Activated CD4-positive, alpha-beta memory T cell treated with anti-CD3 and anti-CD28 coated beads, Interleukin-2, amount 10 ng/mL, durations not matched to agents 7 days and 5 days (primary cell): Measurements from ENCODE around the gene MROH2A. TPM values are rescaled to one million over a fixed set of nuclear protein-coding genes. Genes with fewer than 3 reads are reported as not detected.

Source experiments
- CTCF ChIA-PET: fragments of 350-600 bp; sonication (Branson Sonifier 250); formaldehyde crosslinking; loops from one replicate; lab custom pipeline; 2021; ENCODE audit warnings: antibody characterized with exemption, inconsistent platforms; lab: Charles Lee
- POLR2A ChIA-PET: fragments of 350-600 bp; sonication (Branson Sonifier 250); formaldehyde crosslinking; loops from one replicate; lab custom pipeline; 2021; ENCODE audit warnings: antibody characterized with exemption; lab: Charles Lee
- DNase-seq: peaks from one replicate; pipeline ENCODE4 v3.0.0-alpha.2; 2020
- H3K27ac Mint-ChIP-seq: one replicate; pipeline ENCODE4 v1.8.0; 2021; ENCODE audit warnings: mild to moderate bottlenecking, mixed read lengths
- H3K27me3 Mint-ChIP-seq: one replicate; pipeline ENCODE4 v1.8.0; 2021; ENCODE audit warnings: mixed read lengths
- H3K36me3 Mint-ChIP-seq: one replicate; pipeline ENCODE4 v1.8.0; 2021; ENCODE audit warnings: low read depth, mixed read lengths
- H3K4me1 Mint-ChIP-seq: one replicate; pipeline ENCODE4 v1.8.0; 2021; ENCODE audit warnings: mixed read lengths
- H3K4me3 Mint-ChIP-seq: one replicate; pipeline ENCODE4 v1.8.0; 2021; ENCODE audit warnings: mild to moderate bottlenecking, mixed read lengths
- H3K9me3 Mint-ChIP-seq: one replicate; pipeline ENCODE4 v1.8.0; 2021; ENCODE audit warnings: mixed read lengths
- total RNA-seq, 2 experiments: library from RNA; stranded (reverse); gene quantifications; one replicate each; pipeline ENCODE4 v1.2.3, GENCODE V29; 2021

MROH2A gene
- total RNA-seq, 2 experiments from 2014 or later = not detected

- no peaks in the 10 kb centered on the region for H3K27me3 Mint-ChIP-seq
- DNase-seq = no peak
- H3K9me3 Mint-ChIP-seq = no peaks in the 10 kb centered on the region
- H3K27ac Mint-ChIP-seq = no peak overlapping the region
- ChIA-PET CTCF (interaction anchor here (1.6 kb wide), 1 partner anchor 13 kb away, joined by 5 read pairs; no protein-coding TSS in a partner anchor), POLR2A (interaction anchor here (0.8 kb wide), 1 partner anchor 9 kb away, joined by 3 read pairs; no protein-coding TSS in a partner anchor)
- peaks cover 64% of the 10 kb centered on the region for H3K4me1 Mint-ChIP-seq
- peaks cover 98% of the 10 kb centered on the region for H3K36me3 Mint-ChIP-seq
- H3K4me3 Mint-ChIP-seq = no peak overlapping the region
Measured at GRCh38 chr2:233845301-233846060, 67.4 kb downstream of the MROH2A start.

- peak; percentile 13 for DNase-seq
- H3K9me3 Mint-ChIP-seq = no peaks in the 10 kb centered on the region
- no peaks in the 10 kb centered on the region for H3K27me3 Mint-ChIP-seq
- CTCF ChIA-PET = interaction anchor here (1.6 kb wide), 1 partner anchor 11 kb away, joined by 5 read pairs; no protein-coding TSS in a partner anchor
- POLR2A ChIA-PET = interaction anchor here (0.8 kb wide), 1 partner anchor 8 kb away, joined by 3 read pairs; no protein-coding TSS in a partner anchor
- no peak overlapping the region for H3K27ac Mint-ChIP-seq
- H3K4me1 Mint-ChIP-seq = peaks cover 63% of the 10 kb centered on the region
- peaks cover 98% of the 10 kb centered on the region for H3K36me3 Mint-ChIP-seq
- no peak overlapping the region for H3K4me3 Mint-ChIP-seq
Measured at GRCh38 chr2:233846387-233847247, 68.5 kb downstream of the MROH2A start.

GRCh38 chr2:233847248-233847898 lies 69.2 kb downstream of the MROH2A start:
- H3K4me1 Mint-ChIP-seq = peaks cover 65% of the 10 kb centered on the region
- peaks cover 98% of the 10 kb centered on the region for H3K36me3 Mint-ChIP-seq
- no peaks in the 10 kb centered on the region for H3K9me3 Mint-ChIP-seq
- DNase-seq = peak; percentile 4
- peak overlapping the region; percentile 10 for H3K27ac Mint-ChIP-seq
- ChIA-PET POLR2A (interaction anchor here (0.8 kb wide), 1 partner anchor 24 kb away, joined by 3 read pairs; no protein-coding TSS in a partner anchor), CTCF (no interaction called here)
- H3K27me3 Mint-ChIP-seq = no peaks in the 10 kb centered on the region
- no peak overlapping the region for H3K4me3 Mint-ChIP-seq

- ChIA-PET CTCF (no interaction called here), POLR2A (interaction anchor here (0.8 kb wide), 1 partner anchor 23 kb away, joined by 3 read pairs; no protein-coding TSS in a partner anchor)
- H3K4me3 Mint-ChIP-seq = no peak overlapping the region
- H3K27ac Mint-ChIP-seq = peak overlapping the region; percentile 21
- no peaks in the 10 kb centered on the region for H3K27me3 Mint-ChIP-seq
- peaks cover 65% of the 10 kb centered on the region for H3K4me1 Mint-ChIP-seq
- no peaks in the 10 kb centered on the region for H3K9me3 Mint-ChIP-seq
- DNase-seq = peak; percentile 3
- H3K36me3 Mint-ChIP-seq = peaks cover 98% of the 10 kb centered on the region
Measured at GRCh38 chr2:233848276-233848675, 70.1 kb downstream of the MROH2A start.

GRCh38 chr2:233849607-233850271 lies 71.6 kb downstream of the MROH2A start:
- Mint-ChIP-seq H3K4me1 (peaks cover 64% of the 10 kb centered on the region), H3K9me3 (no peaks in the 10 kb centered on the region), H3K27me3 (no peaks in the 10 kb centered on the region), H3K36me3 (peaks cover 93% of the 10 kb centered on the region), H3K4me3 (no peak overlapping the region), H3K27ac (no peak overlapping the region)
- no peak for DNase-seq
- ChIA-PET CTCF (no interaction called here), POLR2A (interaction anchor here (1.3 to 3.0 kb wide), 2 partner anchors 11 to 15 kb away, joined by 5 to 12 read pairs; no protein-coding TSS in a partner anchor)

- ChIA-PET POLR2A (interaction anchor here (1.0 to 3.0 kb wide), 3 partner anchors 9 to 645 kb away, joined by 4 to 12 read pairs (median 5); no protein-coding TSS in a partner anchor), CTCF (no interaction called here)
- Mint-ChIP-seq H3K36me3 (peaks cover 83% of the 10 kb centered on the region), H3K9me3 (no peaks in the 10 kb centered on the region), H3K27ac (peak overlapping the region; percentile 9), H3K4me1 (peaks cover 73% of the 10 kb centered on the region), H3K27me3 (no peaks in the 10 kb centered on the region), H3K4me3 (no peak overlapping the region)
- peak; percentile 7 for DNase-seq
Measured at GRCh38 chr2:233850745-233851144, 72.6 kb downstream of the MROH2A start.

GRCh38 chr2:233851169-233851568 lies 73.0 kb downstream of the MROH2A start:
- Mint-ChIP-seq H3K9me3 (no peaks in the 10 kb centered on the region), H3K4me1 (peaks cover 74% of the 10 kb centered on the region), H3K36me3 (peaks cover 81% of the 10 kb centered on the region), H3K27me3 (no peaks in the 10 kb centered on the region), H3K4me3 (peak overlapping the region; percentile 99), H3K27ac (no peak overlapping the region)
- CTCF ChIA-PET = no interaction called here
- POLR2A ChIA-PET = interaction anchor here (1.0 to 3.0 kb wide), 3 partner anchors 9 to 645 kb away, joined by 4 to 12 read pairs (median 5); no protein-coding TSS in a partner anchor
- no peak for DNase-seq

- POLR2A ChIA-PET = interaction anchor here (1.2 to 4.5 kb wide), 5 partner anchors 8 to 645 kb away, joined by 3 to 33 read pairs (median 12); partner anchors contain the start of gene ARL4C
Measured at GRCh38 chr2:233852056-233852455, 73.9 kb downstream of the MROH2A start.

GRCh38 chr2:233853353-233853752 lies 75.2 kb downstream of the MROH2A start:
- H3K27me3 Mint-ChIP-seq = no peaks in the 10 kb centered on the region
- peaks cover 59% of the 10 kb centered on the region for H3K36me3 Mint-ChIP-seq
- H3K4me3 Mint-ChIP-seq = peak overlapping the region; percentile 99
- CTCF ChIA-PET = no interaction called here
- peak overlapping the region; percentile 98 for H3K27ac Mint-ChIP-seq
- peaks cover 64% of the 10 kb centered on the region for H3K4me1 Mint-ChIP-seq
- no peaks in the 10 kb centered on the region for H3K9me3 Mint-ChIP-seq
- POLR2A ChIA-PET = interaction anchor here (0.8 to 4.5 kb wide), 10 partner anchors 9 to 794 kb away, joined by 3 to 33 read pairs (median 4); partner anchors contain the start of genes ARL4C and MSL3B
- no peak for DNase-seq

More at GRCh38 chr2:233852056-233852455, 73.9 kb downstream of the MROH2A start:
- peaks cover 72% of the 10 kb centered on the region for H3K36me3 Mint-ChIP-seq
- DNase-seq = peak; percentile 16
- H3K27ac Mint-ChIP-seq = peak overlapping the region; percentile 71
- peaks cover 67% of the 10 kb centered on the region for H3K4me1 Mint-ChIP-seq
- no peaks in the 10 kb centered on the region for H3K9me3 Mint-ChIP-seq
- CTCF ChIA-PET = no interaction called here
- H3K4me3 Mint-ChIP-seq = peak overlapping the region; percentile 99
- H3K27me3 Mint-ChIP-seq = no peaks in the 10 kb centered on the region

- H3K27ac Mint-ChIP-seq = peak overlapping the region; percentile 98
- peak overlapping the region; percentile 99 for H3K4me3 Mint-ChIP-seq
- H3K9me3 Mint-ChIP-seq = no peaks in the 10 kb centered on the region
- H3K36me3 Mint-ChIP-seq = peaks cover 54% of the 10 kb centered on the region
- peaks cover 59% of the 10 kb centered on the region for H3K4me1 Mint-ChIP-seq
- H3K27me3 Mint-ChIP-seq = peaks cover 2% of the 10 kb centered on the region
- ChIA-PET POLR2A (interaction anchor here (0.8 to 4.5 kb wide), 12 partner anchors 10 to 795 kb away, joined by 3 to 33 read pairs (median 5); partner anchors contain the start of genes ARL4C and MSL3B), CTCF (interaction anchor here (3.0 kb wide), 1 partner anchor 12 kb away, joined by 12 read pairs; no protein-coding TSS in a partner anchor)
- DNase-seq = no peak
Measured at GRCh38 chr2:233853883-233854240, 75.7 kb downstream of the MROH2A start.

GRCh38 chr2:233854241-233854981 lies 76.3 kb downstream of the MROH2A start, which contains the start of gene HJURP:
Gene HJURP, minus strand, starts transcription at chr2:233854535. Its CDS starts 35 bp downstream, at chr2:233854500.
- peaks cover 54% of the 10 kb centered on the region for H3K4me1 Mint-ChIP-seq
- no peaks in the 10 kb centered on the region for H3K9me3 Mint-ChIP-seq
- peaks cover 48% of the 10 kb centered on the region for H3K36me3 Mint-ChIP-seq
- H3K27me3 Mint-ChIP-seq = peaks cover 2% of the 10 kb centered on the region
- POLR2A ChIA-PET = interaction anchor here (0.7 to 4.5 kb wide), 16 partner anchors 8 to 795 kb away, joined by 3 to 33 read pairs (median 5); partner anchors contain the start of genes ARL4C, MSL3B and USP40
- peak within 1 kb of the TSS; percentile 98 for H3K27ac Mint-ChIP-seq
- DNase-seq = peak; percentile 97
- peak within 1 kb of the TSS; percentile 99 for H3K4me3 Mint-ChIP-seq
- CTCF ChIA-PET = interaction anchor here (0.9 to 3.0 kb wide), 2 partner anchors 12 to 22 kb away, joined by 3 to 12 read pairs; no protein-coding TSS in a partner anchor
